PFSK-1 (cell line): ENCODE data around the gene SPRY1.

ENCODE experiments used
- FOXP2 ChIP-seq: optimal IDR thresholded peaks from 2 replicates; pipeline ENCODE3; 2011; ENCODE audit warnings: borderline replicate concordance, control low read depth, inconsistent platforms; ENCODE audit not compliant: insufficient read depth; ENCODE audit errors: extremely low read length, extremely low read depth
- POLR2AphosphoS5 ChIP-seq: IDR thresholded peaks from 2 replicates; pipeline ENCODE4 v1.6.1; 2012; ENCODE audit warnings: low read depth, mild to moderate bottlenecking, control low read depth, low read length, moderate library complexity
- TAF1 ChIP-seq: IDR thresholded peaks from 2 replicates; pipeline ENCODE4 v1.6.1; 2012; ENCODE audit warnings: low read length, control low read depth, borderline replicate concordance; ENCODE audit not compliant: insufficient read depth
- TF ChIP-seq, protein P1 (sequence below), 2 experiments: IDR thresholded peaks; 2 replicates each; pipeline versions ENCODE4 v1.6.1 to v1.8.0; 2011 to 2012; ENCODE audit warnings: low read depth in 2 of 2, low read length in 2 of 2, control low read depth in 1 of 2, inconsistent platforms in 1 of 2, mild to moderate bottlenecking in 1 of 2, moderate library complexity in 1 of 2; ENCODE audit not compliant: insufficient read depth in 1 of 2

- TF ChIP-seq POLR2AphosphoS5 = no peak
- TF ChIP-seq, protein P1, sequence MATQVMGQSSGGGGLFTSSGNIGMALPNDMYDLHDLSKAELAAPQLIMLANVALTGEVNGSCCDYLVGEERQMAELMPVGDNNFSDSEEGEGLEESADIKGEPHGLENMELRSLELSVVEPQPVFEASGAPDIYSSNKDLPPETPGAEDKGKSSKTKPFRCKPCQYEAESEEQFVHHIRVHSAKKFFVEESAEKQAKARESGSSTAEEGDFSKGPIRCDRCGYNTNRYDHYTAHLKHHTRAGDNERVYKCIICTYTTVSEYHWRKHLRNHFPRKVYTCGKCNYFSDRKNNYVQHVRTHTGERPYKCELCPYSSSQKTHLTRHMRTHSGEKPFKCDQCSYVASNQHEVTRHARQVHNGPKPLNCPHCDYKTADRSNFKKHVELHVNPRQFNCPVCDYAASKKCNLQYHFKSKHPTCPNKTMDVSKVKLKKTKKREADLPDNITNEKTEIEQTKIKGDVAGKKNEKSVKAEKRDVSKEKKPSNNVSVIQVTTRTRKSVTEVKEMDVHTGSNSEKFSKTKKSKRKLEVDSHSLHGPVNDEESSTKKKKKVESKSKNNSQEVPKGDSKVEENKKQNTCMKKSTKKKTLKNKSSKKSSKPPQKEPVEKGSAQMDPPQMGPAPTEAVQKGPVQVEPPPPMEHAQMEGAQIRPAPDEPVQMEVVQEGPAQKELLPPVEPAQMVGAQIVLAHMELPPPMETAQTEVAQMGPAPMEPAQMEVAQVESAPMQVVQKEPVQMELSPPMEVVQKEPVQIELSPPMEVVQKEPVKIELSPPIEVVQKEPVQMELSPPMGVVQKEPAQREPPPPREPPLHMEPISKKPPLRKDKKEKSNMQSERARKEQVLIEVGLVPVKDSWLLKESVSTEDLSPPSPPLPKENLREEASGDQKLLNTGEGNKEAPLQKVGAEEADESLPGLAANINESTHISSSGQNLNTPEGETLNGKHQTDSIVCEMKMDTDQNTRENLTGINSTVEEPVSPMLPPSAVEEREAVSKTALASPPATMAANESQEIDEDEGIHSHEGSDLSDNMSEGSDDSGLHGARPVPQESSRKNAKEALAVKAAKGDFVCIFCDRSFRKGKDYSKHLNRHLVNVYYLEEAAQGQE (IDR thresholded peaks at IDR 0.05; ENCODE audit: insufficient read depth in 1 of 2, low read depth in 2 of 2, low read length in 2 of 2) = no peak
- no peak for TF ChIP-seq FOXP2
- TF ChIP-seq TAF1 = no peak
These were observed 14.9 kb downstream of the SPRY1 start for GRCh38 chr4:123411514-123411913.
